Neuron (in vitro differentiated cells): ENCODE measurements around the gene ADAMTSL5.
"Not testable (repeated sequence)": the region's sequence is repeated elsewhere in the genome, so short reads cannot be mapped to it uniquely, and the experiment has no call there.

ENCODE experiments used
- H2AFZ ChIP-seq: one replicate; pipeline ENCODE4 v1.6.1; 2013; ENCODE audit warnings: low read depth, mild to moderate bottlenecking, inconsistent platforms, low read length, moderate library complexity
- H3K27me3 ChIP-seq: one replicate; pipeline ENCODE4 v1.6.1; 2013; ENCODE audit warnings: low read length; ENCODE audit not compliant: insufficient read depth
- H3K36me3 ChIP-seq: one replicate; pipeline ENCODE4 v1.6.1; 2013; ENCODE audit warnings: low read length; ENCODE audit not compliant: insufficient read depth
- H3K4me1 ChIP-seq: one replicate; pipeline ENCODE4 v1.6.1; 2013; ENCODE audit warnings: low read length; ENCODE audit not compliant: insufficient read depth
- H3K4me3 ChIP-seq: 2 replicates; pipeline ENCODE4 v1.5.1; 2013; ENCODE audit warnings: mild to moderate bottlenecking, low read length, moderate library complexity
- H3K9me3 ChIP-seq: one replicate; pipeline ENCODE4 v1.6.1; 2013; ENCODE audit warnings: low read length

The ADAMTSL5 gene

DNA sequence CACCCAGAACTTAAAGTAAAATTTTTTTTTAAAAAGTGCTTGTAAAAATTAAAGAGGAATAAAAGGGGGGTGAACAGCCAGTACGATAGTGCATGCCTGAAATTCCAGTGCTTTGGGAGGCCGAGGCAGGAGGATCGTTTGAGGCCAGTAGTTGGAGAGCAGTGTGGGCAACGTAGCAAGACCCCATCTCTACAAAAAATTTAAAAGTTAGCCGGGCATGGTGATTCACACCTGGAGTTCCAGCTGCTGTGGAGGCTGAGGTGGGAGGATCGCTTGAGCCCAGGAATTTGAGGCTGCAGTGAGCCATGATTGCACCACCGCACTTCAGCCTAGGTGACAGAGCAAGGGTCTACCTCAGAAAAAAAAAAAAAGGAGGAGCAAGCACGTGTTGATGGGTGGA lies 7.8 kb downstream of the ADAMTSL5 start:
- H2AFZ ChIP-seq, result no peak overlapping the region
- no peaks in the 10 kb centered on the region for H3K36me3 ChIP-seq
- peaks cover 5% of the 10 kb centered on the region for H3K27me3 ChIP-seq
- peaks cover 3% of the 10 kb centered on the region for H3K9me3 ChIP-seq
- H3K4me1 ChIP-seq, result no peaks in the 10 kb centered on the region
- no peak overlapping the region for H3K4me3 ChIP-seq

DNA sequence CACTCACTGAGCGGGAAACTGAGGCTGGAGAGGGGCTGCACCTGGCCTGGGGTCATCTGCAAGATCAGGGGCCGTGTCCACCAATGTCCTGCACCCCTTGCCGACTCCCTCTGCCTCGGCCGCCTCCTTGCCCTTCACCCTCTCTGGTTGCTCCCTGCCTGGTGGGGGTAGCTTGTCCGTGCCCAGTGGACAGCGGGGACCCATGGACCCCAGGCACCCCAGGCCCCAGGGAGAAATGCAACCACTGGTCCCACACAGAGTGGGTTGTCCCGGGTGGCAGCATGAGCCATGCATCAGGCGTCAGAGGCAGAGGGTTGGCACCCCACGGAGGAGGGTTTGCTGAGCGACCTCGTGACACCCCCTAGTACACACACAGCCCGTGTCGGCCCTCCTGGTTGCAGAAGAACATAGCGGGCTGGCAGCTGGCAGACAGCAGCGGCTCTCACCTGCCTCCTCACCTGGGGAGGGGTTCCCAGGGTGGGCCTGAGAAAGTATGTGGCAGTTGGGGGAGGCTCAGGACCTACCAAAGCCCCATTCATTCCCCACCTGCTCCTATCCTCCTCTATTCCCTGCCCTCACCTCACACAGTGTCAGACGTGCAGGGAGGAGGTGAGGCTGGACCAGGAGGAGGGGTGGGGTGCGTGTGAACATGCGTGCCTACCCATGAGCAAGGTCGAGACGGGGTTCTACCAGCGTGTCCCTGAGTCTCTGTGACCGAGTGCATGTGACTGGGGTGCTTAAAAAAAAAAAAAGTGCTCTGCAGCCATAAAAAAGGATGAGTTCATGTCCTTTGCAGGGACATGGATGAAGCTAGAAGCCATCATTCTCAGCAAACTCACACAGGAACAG lies 8.7 kb downstream of the ADAMTSL5 start:
- Histone ChIP-seq H3K4me1 (no peaks in the 10 kb centered on the region), H2AFZ (no peak overlapping the region), H3K4me3 (no peak overlapping the region), H3K9me3 (peaks cover 3% of the 10 kb centered on the region), H3K36me3 (no peaks in the 10 kb centered on the region), H3K27me3 (peaks cover 4% of the 10 kb centered on the region)

DNA sequence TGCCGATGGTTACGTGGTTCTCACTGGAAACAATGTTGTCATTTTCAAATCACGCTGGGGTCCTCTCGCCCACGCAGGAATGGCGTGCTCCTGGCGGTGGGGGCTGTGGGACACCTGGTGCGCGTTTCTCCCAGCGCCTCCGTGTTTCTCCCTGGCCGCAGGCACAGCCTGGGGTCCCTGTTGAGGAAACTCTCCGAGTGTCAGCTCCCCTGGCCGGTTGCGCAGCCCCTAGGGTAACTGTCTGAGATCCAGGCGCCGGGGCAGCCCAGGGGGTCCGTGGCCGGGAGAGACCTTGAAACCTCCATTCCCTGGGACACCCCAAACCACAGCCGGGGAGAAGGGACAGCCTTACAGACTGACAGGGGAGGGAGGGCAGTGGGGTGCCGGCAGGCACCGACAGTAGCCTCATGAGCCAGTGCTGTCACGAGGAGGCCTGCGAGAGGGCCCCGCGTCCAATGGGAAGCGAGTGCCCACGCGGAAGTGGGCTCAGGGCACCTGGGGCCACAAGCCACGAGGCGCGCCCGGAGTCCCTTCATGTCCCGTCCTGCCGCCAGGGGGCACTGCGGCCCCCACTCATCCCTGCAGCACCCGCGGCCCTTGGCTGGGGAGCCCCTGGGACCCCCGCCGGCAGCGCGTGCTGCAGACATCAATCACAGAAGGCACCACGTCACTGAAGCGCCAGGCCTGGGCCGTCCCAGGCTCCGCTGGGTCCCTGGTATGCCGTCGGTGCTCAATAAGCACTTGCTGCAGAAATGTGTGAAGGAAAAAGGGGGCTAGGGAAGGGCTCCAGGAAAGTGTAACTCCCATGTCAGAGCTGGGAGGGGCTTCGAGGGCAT lies 9.5 kb downstream of the ADAMTSL5 start:
- peaks cover 3% of the 10 kb centered on the region for H3K9me3 ChIP-seq
- H3K36me3 ChIP-seq, result no peaks in the 10 kb centered on the region
- no peak overlapping the region for H2AFZ ChIP-seq
- peaks cover 2% of the 10 kb centered on the region for H3K4me1 ChIP-seq
- no peak overlapping the region for H3K4me3 ChIP-seq
- peaks cover 4% of the 10 kb centered on the region for H3K27me3 ChIP-seq

DNA sequence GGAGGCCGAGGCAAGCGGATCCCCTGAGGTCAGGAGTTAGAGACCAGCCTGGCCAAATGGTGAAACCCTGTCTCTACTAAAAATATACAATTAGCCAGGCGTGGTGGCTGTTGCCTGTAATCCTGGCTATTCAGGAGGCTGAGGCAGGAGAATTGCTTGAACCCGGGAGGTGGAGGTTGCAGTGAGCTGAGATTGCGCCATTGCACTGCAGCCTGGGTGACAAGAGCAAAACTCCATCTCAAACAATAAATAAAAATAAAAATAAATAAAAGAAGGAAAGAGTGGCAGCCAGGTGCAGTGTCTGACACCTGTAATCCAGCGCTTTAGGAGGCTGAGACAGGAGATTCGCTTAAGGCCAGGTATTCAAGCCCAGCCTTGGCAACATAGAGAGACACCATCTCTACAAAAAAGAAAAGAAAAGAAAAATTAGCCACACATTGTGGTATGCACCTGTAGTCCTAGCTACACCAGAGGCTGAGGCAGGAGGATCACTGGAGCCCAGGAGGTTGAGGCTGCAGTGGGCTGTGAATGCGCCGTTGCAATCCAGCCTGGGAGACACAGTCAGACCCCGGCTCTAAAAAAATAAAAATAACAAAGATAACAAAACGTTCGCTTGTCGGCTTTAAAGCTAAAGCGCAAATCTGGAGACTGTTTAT lies 10.3 kb downstream of the ADAMTSL5 start:
- peaks cover 4% of the 10 kb centered on the region for H3K27me3 ChIP-seq
- no peak overlapping the region for H2AFZ ChIP-seq
- H3K9me3 ChIP-seq, result peaks cover 3% of the 10 kb centered on the region
- H3K4me3 ChIP-seq, result no peak overlapping the region
- H3K4me1 ChIP-seq, result peaks cover 4% of the 10 kb centered on the region
- no peaks in the 10 kb centered on the region for H3K36me3 ChIP-seq

DNA sequence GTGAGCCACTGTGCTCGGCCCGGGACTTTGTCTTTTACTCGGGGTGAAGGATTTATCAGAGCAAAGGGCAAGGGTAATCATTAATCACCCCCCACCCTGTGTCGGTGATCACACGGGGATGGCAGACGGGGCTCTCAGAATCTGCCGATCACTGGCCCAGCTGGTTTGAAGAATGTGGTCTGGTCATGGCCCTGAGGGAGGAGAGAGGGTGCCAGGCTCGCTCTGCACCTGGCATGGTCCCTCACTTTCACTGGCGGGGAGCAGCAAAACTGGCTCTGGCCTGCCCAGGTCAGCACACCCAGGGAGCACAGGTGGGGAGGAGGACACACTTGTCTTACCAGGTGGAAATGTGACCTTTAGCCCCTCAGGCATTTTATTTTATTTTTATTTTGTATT lies 11.6 kb downstream of the ADAMTSL5 start:
- Histone ChIP-seq H2AFZ (no peak overlapping the region), H3K4me3 (no peak overlapping the region), H3K9me3 (peaks cover 2% of the 10 kb centered on the region), H3K4me1 (peaks cover 4% of the 10 kb centered on the region), H3K36me3 (no peaks in the 10 kb centered on the region), H3K27me3 (peaks cover 4% of the 10 kb centered on the region)

DNA sequence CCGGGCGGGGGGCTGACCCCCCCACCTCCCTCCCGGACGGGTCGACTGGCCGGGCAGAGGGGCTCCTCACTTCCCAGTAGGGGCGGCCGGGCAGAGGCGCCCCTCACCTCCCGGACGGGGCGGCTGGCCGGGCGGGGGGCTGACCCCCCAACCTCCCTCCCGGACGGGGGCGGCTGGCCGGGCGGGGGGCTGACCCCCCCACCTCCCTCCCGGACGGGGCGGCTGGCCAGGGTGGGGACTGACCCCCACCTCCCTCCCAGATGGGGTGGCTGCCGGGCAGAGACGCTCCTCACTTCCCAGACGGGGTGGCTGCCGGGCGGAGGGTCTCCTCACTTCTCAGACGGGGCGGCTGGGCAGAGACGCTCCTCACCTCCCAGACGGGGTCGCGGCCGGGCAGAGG lies 13.6 kb downstream of the ADAMTSL5 start:
- not testable (repeated sequence) for H3K27me3 ChIP-seq, H3K4me3 ChIP-seq, H3K4me1 ChIP-seq, H2AFZ ChIP-seq, H3K9me3 ChIP-seq, H3K36me3 ChIP-seq

DNA sequence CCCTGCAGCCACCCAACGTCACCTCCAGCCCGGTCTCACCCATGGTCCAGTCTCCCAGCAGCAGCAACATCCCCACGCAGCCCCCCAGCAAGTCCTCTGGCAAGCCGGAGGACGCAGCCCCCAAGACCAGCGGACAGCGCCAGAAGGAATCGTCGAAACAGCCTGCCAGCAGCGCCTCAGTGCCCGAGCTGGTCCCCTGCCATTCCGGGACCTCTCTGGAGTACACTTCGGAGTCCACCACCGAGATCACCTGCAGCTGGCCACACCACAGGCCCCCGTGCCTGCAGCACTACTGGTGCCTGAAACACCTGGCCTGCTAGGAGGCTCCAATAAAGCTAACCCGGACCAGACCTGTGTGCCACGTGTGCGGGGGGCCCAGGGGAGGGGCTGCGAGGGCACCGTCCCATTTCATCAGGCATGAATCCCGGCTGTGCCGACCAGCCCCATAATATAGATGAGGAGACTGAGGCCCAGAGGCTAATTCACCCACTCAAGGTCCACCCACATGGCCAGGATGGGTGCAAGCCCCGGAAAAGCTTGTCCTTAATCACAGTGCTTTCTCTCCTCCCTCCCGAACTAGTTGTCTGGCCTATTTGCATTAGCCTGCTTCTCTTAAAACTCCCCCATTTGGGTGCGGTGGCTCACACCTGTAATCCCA lies 15.1 kb downstream of the ADAMTSL5 start:
- Histone ChIP-seq H3K9me3 (no peaks in the 10 kb centered on the region), H3K4me3 (no peak overlapping the region), H3K4me1 (peaks cover 13% of the 10 kb centered on the region), H3K27me3 (no peaks in the 10 kb centered on the region), H2AFZ (no peak overlapping the region), H3K36me3 (no peaks in the 10 kb centered on the region)

DNA sequence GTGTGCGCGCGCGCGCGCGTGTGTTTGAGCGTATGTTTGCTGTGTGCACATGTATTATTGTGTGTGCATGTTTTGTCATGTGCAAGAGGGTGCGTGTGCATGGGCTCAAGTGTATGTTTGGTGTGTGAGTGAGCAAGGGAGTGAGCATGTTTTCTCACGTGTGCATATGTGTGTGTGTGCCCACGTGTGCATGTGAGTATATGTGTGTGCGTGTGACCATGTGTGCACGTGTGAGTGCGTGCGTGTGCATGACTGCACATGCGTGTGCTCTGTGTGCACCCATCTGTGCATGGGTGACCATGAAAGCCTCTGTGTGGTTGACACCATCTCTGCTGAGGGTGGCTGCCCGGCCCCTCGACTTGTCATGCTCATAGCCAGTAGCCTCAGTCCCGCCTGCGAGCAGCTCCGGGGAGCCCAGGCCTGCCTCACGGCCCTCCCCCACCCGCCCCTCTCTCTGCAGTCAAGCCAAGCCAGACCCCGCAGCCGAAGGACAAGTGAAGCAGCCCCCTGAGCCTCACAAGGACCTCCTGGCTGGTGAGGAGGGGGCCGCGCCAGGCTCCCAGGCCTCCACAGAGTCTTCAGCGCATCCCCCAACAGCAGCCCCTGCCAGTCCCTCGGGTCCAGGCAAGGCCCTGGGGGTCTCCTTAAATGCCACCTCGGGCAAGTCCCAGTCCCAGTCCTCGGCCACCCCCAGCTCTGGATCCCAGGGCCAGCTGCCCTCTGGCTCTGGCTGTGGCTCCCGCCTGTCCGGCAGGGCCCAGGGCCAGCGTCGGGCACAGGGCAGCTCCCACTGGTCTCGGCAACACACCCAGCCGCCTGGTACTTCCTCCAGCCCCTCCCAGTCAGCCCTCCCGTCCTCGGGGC lies 15.9 kb downstream of the ADAMTSL5 start:
- Histone ChIP-seq H3K36me3 (no peaks in the 10 kb centered on the region), H3K27me3 (no peaks in the 10 kb centered on the region), H2AFZ (no peak overlapping the region), H3K9me3 (no peaks in the 10 kb centered on the region), H3K4me3 (no peak overlapping the region), H3K4me1 (peaks cover 17% of the 10 kb centered on the region)

DNA sequence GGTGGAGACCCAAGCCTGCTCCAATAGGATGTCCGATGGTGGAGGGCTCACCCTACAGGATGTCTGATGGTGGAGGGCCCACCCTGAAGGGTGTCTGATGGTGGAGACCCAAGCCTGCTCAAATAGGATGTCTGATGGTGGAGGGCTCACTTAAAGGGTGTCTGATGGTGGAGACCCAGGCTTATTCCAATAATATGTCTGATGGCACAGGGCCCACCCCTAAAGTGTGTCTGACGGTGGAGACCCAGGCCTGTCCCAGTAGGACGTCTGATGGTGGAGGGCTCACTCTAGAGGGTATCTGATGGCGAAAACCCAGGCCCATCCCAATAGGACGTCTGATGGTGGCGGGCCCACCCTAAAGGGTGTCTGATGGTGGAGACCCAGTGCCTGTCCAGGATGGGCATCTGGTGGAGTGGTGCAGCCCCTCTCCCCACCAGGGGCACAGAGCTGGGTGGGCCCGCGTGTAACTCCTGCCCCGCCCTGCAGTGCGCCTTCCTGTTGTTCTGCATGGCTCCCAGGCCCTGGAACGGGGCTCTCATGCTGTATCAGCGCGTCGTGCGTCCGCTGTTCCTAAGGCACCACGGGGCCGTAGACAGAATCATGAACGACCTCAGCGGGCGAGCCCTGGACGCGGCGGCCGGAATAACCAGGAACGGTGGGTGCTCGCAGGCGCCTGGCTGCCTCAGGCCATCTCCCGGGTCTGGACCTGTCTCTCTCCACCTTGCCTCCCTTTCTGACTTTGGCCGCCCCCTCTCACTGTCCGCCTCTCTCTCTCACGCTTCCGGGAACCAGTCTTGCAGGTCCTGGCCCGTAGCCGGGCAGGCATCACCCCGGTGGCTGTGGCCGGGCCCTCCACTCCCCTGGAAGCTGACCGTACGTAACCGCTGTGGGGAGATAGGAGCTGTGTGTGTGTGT lies 16.8 kb downstream of the ADAMTSL5 start:
- no peaks in the 10 kb centered on the region for H3K9me3 ChIP-seq

DNA sequence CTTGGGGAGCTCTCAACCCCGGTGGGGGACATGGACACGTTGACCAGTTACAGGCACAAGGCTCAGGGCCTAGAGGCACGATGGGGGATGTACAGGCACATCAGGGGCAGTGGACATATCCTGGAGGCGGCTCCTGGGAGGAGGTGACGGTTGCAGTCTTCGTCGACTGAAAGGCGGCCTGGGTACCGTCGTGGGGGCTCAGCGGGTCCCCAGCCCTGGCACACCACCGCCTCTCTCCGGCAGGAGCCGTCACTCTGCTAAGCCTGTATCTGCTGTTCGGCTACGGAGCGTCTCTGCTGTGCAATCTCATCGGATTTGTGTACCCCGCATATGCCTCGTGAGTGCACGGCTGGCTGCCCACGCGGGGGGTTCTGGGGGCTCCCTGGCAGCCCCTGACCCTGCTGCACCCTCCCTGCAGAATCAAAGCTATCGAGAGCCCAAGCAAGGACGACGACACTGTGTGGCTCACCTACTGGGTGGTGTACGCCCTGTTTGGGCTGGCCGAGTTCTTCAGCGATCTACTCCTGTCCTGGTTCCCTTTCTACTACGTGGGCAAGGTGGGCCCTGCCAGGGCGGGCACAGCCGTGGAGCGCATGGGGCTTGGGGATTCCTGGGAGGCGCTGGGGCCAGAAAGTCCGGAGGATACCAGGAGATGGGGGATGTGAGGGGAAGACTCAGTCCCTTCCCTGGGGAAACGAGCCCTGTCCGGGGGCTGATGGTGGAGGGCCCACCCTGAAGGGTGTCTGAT lies 17.6 kb downstream of the ADAMTSL5 start:
- no peaks in the 10 kb centered on the region for H3K9me3 ChIP-seq
- peaks cover 17% of the 10 kb centered on the region for H3K4me1 ChIP-seq
- no peaks in the 10 kb centered on the region for H3K36me3 ChIP-seq
- H2AFZ ChIP-seq, result no peak overlapping the region
- no peak overlapping the region for H3K4me3 ChIP-seq
- H3K27me3 ChIP-seq, result no peaks in the 10 kb centered on the region

More for the DNA sequence above, 16.8 kb downstream of the ADAMTSL5 start:
- H3K4me1 ChIP-seq, result peaks cover 17% of the 10 kb centered on the region
- H3K36me3 ChIP-seq, result no peaks in the 10 kb centered on the region
- H2AFZ ChIP-seq, result no peak overlapping the region
- H3K4me3 ChIP-seq, result no peak overlapping the region
- H3K27me3 ChIP-seq, result no peaks in the 10 kb centered on the region
